Measurements from ENCODE around the gene ITPK1.

Gene ITPK1

DNA sequence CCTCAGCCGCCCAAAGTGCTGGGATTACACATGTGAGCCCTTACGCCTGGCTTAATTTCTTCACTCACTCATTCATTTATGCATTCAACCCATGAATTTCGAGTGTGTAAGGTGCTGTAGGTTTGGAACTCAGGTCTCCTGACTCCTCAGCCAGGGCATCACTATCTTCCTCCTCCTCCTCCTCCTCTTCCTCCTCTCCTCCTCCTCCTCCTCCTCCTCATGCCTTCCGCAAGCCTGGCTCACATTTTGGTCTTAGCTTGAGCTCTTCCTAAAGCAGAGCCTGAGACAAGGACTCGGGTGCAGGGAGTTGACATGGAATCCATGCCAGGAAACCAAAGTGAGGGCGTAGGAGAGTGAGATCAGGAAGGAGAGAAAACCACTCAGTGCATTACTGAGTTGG, 213.5 kb downstream of the ITPK1 start:
- no peaks in the 10 kb centered on the region for H3K9me2 ChIP-seq (replicated peaks; ENCODE audit: insufficient read depth, low read length)
- no peaks in the 10 kb centered on the region for H3K27me3 ChIP-seq (replicated peaks; ENCODE audit: insufficient read depth, low read length)
- no peaks in the 10 kb centered on the region for H3K4me1 ChIP-seq (ENCODE audit: low read length)
- H3K79me2 ChIP-seq (ENCODE audit: low read length) = no peaks in the 10 kb centered on the region
- no peaks in the 10 kb centered on the region for H4K20me1 ChIP-seq (ENCODE audit: insufficient read depth, low read length)
- TF ChIP-seq CTCF (IDR thresholded peaks at IDR 0.05; ENCODE audit: low read length) = no peak
- no peak for TF ChIP-seq EZH2phosphoT487 (IDR thresholded peaks at IDR 0.05; ENCODE audit: low read length)
- no peak for TF ChIP-seq EZH2 (optimal IDR thresholded peaks at IDR 0.05; ENCODE audit: low read depth, low read length)
- no peak overlapping the region for H3K9ac ChIP-seq (ENCODE audit: low read length)
- no peak overlapping the region for H3K4me3 ChIP-seq (ENCODE audit: low read length)
- no peak overlapping the region for H3K4me2 ChIP-seq (ENCODE audit: low read depth, low read length)
- H2AFZ ChIP-seq (ENCODE audit: low read length) = no peak overlapping the region
- no peaks in the 10 kb centered on the region for H3F3A ChIP-seq (ENCODE audit: insufficient read depth, low read length)
- DNase-seq = no peak
- H3K9me3 ChIP-seq (replicated peaks; ENCODE audit: insufficient read depth, low read length) = no peaks in the 10 kb centered on the region
- no peak overlapping the region for H3K27ac ChIP-seq (ENCODE audit: low read length)
- H3K36me3 ChIP-seq (replicated peaks; ENCODE audit: insufficient read depth, low read length) = no peaks in the 10 kb centered on the region

GRCh38 chr14:92900660-92901059, 215.1 kb downstream of the ITPK1 start:
- no peaks in the 10 kb centered on the region for H4K20me1 ChIP-seq (ENCODE audit: insufficient read depth, low read length)
- no peaks in the 10 kb centered on the region for H3K36me3 ChIP-seq (replicated peaks; ENCODE audit: insufficient read depth, low read length)
- H3K9me3 ChIP-seq (replicated peaks; ENCODE audit: insufficient read depth, low read length) = no peaks in the 10 kb centered on the region
- DNase-seq = no peak
- TF ChIP-seq CTCF (IDR thresholded peaks at IDR 0.05; ENCODE audit: low read length) (no peak), EZH2 (optimal IDR thresholded peaks at IDR 0.05; ENCODE audit: low read depth, low read length) (no peak)
- H3K27me3 ChIP-seq (replicated peaks; ENCODE audit: insufficient read depth, low read length) = no peaks in the 10 kb centered on the region
- H3K27ac ChIP-seq (ENCODE audit: low read length) = no peak overlapping the region
- no peak overlapping the region for H2AFZ ChIP-seq (ENCODE audit: low read length)
- H3F3A ChIP-seq (ENCODE audit: insufficient read depth, low read length) = no peaks in the 10 kb centered on the region
- H3K9me2 ChIP-seq (replicated peaks; ENCODE audit: insufficient read depth, low read length) = no peaks in the 10 kb centered on the region
- H3K79me2 ChIP-seq (ENCODE audit: low read length) = no peaks in the 10 kb centered on the region
- H3K4me2 ChIP-seq (ENCODE audit: low read depth, low read length) = no peak overlapping the region
- no peaks in the 10 kb centered on the region for H3K4me1 ChIP-seq (ENCODE audit: low read length)
- H3K9ac ChIP-seq (ENCODE audit: low read length) = no peak overlapping the region
- no peak overlapping the region for H3K4me3 ChIP-seq (ENCODE audit: low read length)

DNA sequence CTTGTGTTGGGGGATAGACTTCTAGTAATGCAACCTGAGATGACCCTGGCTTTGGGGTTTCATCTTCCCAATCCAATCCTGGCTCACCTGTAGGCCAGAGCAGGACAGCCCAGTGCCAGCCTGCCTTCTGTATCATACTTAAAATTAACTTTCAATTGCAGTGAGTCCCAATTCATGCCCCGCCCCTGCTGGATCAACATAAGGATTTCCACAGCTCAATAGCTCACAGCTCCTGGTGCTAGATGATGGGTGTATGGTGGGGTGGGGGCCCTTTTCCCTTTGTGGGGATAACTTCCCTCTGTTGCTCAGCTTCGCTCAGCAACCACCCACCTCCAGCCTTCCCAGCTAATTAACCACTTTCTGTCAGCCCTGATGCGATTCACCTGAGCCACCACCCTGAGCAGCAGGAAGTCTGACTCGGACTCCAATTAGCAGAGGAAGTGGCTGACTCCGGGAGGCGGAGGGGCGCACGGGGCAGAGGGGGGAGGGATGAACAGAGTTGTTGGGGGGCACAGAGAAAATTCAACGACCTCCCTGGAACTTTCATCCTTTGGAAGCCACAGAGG, 217.1 kb downstream of the ITPK1 start:
- no peaks in the 10 kb centered on the region for H3K9me2 ChIP-seq (replicated peaks; ENCODE audit: insufficient read depth, low read length)
- H3K4me2 ChIP-seq (ENCODE audit: low read depth, low read length) = no peak overlapping the region
- no peak overlapping the region for H3K9ac ChIP-seq (ENCODE audit: low read length)
- H3K9me3 ChIP-seq (replicated peaks; ENCODE audit: insufficient read depth, low read length) = no peaks in the 10 kb centered on the region
- DNase-seq = no peak
- no peak overlapping the region for H3K27ac ChIP-seq (ENCODE audit: low read length)
- no peaks in the 10 kb centered on the region for H4K20me1 ChIP-seq (ENCODE audit: insufficient read depth, low read length)
- H3K36me3 ChIP-seq (replicated peaks; ENCODE audit: insufficient read depth, low read length) = no peaks in the 10 kb centered on the region
- TF ChIP-seq CTCF (IDR thresholded peaks at IDR 0.05; ENCODE audit: low read length) (no peak), EZH2phosphoT487 (IDR thresholded peaks at IDR 0.05; ENCODE audit: low read length) (no peak), EZH2 (optimal IDR thresholded peaks at IDR 0.05; ENCODE audit: low read depth, low read length) (no peak)
- H3K4me1 ChIP-seq (ENCODE audit: low read length) = no peaks in the 10 kb centered on the region
- H3K27me3 ChIP-seq (replicated peaks; ENCODE audit: insufficient read depth, low read length) = no peaks in the 10 kb centered on the region
- no peak overlapping the region for H3K4me3 ChIP-seq (ENCODE audit: low read length)
- H3K79me2 ChIP-seq (ENCODE audit: low read length) = no peaks in the 10 kb centered on the region
- H2AFZ ChIP-seq (ENCODE audit: low read length) = no peak overlapping the region
- H3F3A ChIP-seq (ENCODE audit: insufficient read depth, low read length) = no peaks in the 10 kb centered on the region
